CD4-positive, alpha-beta T cell treated with Interleukin-21 for 1 hour (primary cell): ENCODE measurements around the gene ANKRD39.
"Not testable (repeated sequence)": the region's sequence is repeated elsewhere in the genome, so short reads cannot be mapped to it uniquely, and the experiment has no call there.

ENCODE experiments used
- DNase-seq: peaks from one replicate; pipeline ENCODE4 v3.0.0-alpha.2; 2020

The ANKRD39 gene

GRCh38 chr2:96870626-96871255 lies 12.9 kb upstream of the ANKRD39 start:
- DNase-seq = peak; percentile 69

- peak; percentile 66 for DNase-seq
Observed at GRCh38 chr2:96869822-96870625, 12.2 kb upstream of the ANKRD39 start, which contains the start of gene SEMA4C. Gene SEMA4C (minus strand): TSS chr2:96870080. CDS start chr2:96867886, 2,194 bp downstream.

- no peak for DNase-seq
Observed at GRCh38 chr2:96869281-96869821, 11.5 kb upstream of the ANKRD39 start.

GRCh38 chr2:96868555-96869280 lies 10.9 kb upstream of the ANKRD39 start:
- DNase-seq = peak; percentile 68

GRCh38 chr2:96867756-96868554 lies 10.1 kb upstream of the ANKRD39 start:
- DNase-seq = peak; percentile 53

GRCh38 chr2:96866986-96867755 lies 9.4 kb upstream of the ANKRD39 start:
- no peak for DNase-seq

GRCh38 chr2:96866586-96866985 lies 8.8 kb upstream of the ANKRD39 start:
- DNase-seq = no peak

GRCh38 chr2:96866149-96866548 lies 8.3 kb upstream of the ANKRD39 start:
- no peak for DNase-seq

- DNase-seq = no peak
Observed at GRCh38 chr2:96865654-96866053, 7.8 kb upstream of the ANKRD39 start.

- DNase-seq = no peak
Observed at GRCh38 chr2:96864343-96865091, 6.7 kb upstream of the ANKRD39 start.

- no peak for DNase-seq
Observed at GRCh38 chr2:96863575-96864342, 5.9 kb upstream of the ANKRD39 start.

GRCh38 chr2:96863056-96863455 lies 5.2 kb upstream of the ANKRD39 start:
- not testable (repeated sequence) for DNase-seq

GRCh38 chr2:96861074-96861473 lies 3.3 kb upstream of the ANKRD39 start:
- DNase-seq = no peak

- peak; percentile 37 for DNase-seq
Observed at GRCh38 chr2:96860065-96861029, 2.5 kb upstream of the ANKRD39 start.

- no peak for DNase-seq
Observed at GRCh38 chr2:96859681-96860064, 1.9 kb upstream of the ANKRD39 start.

GRCh38 chr2:96859099-96859649 lies 1.4 kb upstream of the ANKRD39 start:
- DNase-seq = no peak

- peak; percentile 33 for DNase-seq
Observed at GRCh38 chr2:96856776-96857666, 795 bp downstream of the ANKRD39 start.
